GM23338 (cell line): Measurements from ENCODE around the gene DMRTA2. TPM values are rescaled to one million over a fixed set of nuclear protein-coding genes. Genes with fewer than 3 reads are reported as not detected.

Experiments used
- ATAC-seq: fragments of 200-7000 bp; cut with Tn5 transposase; 3 replicates; pipeline ENCODE4 v1.9.1; 2020
- DNase-seq: peaks from one replicate; pipeline ENCODE4 v3.0.0-alpha.2; 2015; ENCODE audit warnings: low spot score
- H2AFZ ChIP-seq: fragments of 200-600 bp; sonication (generic); 2 replicates; pipeline ENCODE4 v1.8.0; 2016; ENCODE audit warnings: antibody characterized with exemption, mild to moderate bottlenecking, moderate library complexity
- H3F3A ChIP-seq: fragments of 200-600 bp; sonication (generic); replicated peaks from 2 replicates; pipeline ENCODE4 v1.8.0; 2017; ENCODE audit warnings: antibody characterized with exemption, mixed run types, low read depth
- H3K27ac ChIP-seq: fragments of 200-600 bp; sonication (generic); 2 replicates; pipeline ENCODE4 v1.6.1; 2016; ENCODE audit warnings: low read depth
- H3K27me3 ChIP-seq: fragments of 200-600 bp; sonication (generic); 2 replicates; pipeline ENCODE4 v1.8.0; 2016; ENCODE audit warnings: mild to moderate bottlenecking, mixed run types, moderate library complexity; ENCODE audit not compliant: insufficient read depth
- H3K36me3 ChIP-seq: fragments of 200-600 bp; sonication (generic); 2 replicates; pipeline ENCODE4 v1.8.0; 2016; ENCODE audit warnings: mild to moderate bottlenecking; ENCODE audit not compliant: insufficient read depth
- H3K4me1 ChIP-seq: fragments of 200-600 bp; sonication (generic); 2 replicates; pipeline ENCODE4 v1.8.0; 2016; ENCODE audit warnings: mild to moderate bottlenecking, moderate library complexity; ENCODE audit not compliant: insufficient read depth
- H3K4me2 ChIP-seq: fragments of 200-600 bp; sonication (generic); 2 replicates; pipeline ENCODE4 v1.7.1; 2017; ENCODE audit warnings: mixed run types
- H3K4me3 ChIP-seq: fragments of 200-600 bp; sonication (generic); 2 replicates; pipeline ENCODE4 v1.6.1; 2016; ENCODE audit warnings: mixed run types
- H3K79me2 ChIP-seq: fragments of 200-600 bp; sonication (generic); replicated peaks from 2 replicates; pipeline ENCODE4 v1.8.0; 2017; ENCODE audit warnings: mild to moderate bottlenecking; ENCODE audit not compliant: insufficient read depth
- H3K9me2 ChIP-seq: fragments of 200-600 bp; sonication (generic); 2 replicates; pipeline ENCODE4 v1.8.0; 2017; ENCODE audit not compliant: insufficient read depth
- H4K20me1 ChIP-seq: fragments of 200-600 bp; sonication (generic); replicated peaks from 2 replicates; pipeline ENCODE4 v1.8.0; 2017; ENCODE audit warnings: mild to moderate bottlenecking; ENCODE audit not compliant: insufficient read depth
- H3K27ac Mint-ChIP-seq: 2 replicates; pipeline ENCODE4 v1.8.0; 2020; ENCODE audit warnings: inconsistent platforms, mild to moderate bottlenecking, moderate library complexity, mixed read lengths
- H3K27me3 Mint-ChIP-seq: 3 replicates; pipeline ENCODE4 v1.8.0; 2022; ENCODE audit warnings: low read depth, mild to moderate bottlenecking, moderate library complexity, mixed read lengths, inconsistent platforms; ENCODE audit not compliant: insufficient read depth, poor library complexity
- H3K36me3 Mint-ChIP-seq: 3 replicates; pipeline ENCODE4 v1.8.0; 2021; ENCODE audit warnings: low read depth, mild to moderate bottlenecking, inconsistent platforms, moderate library complexity, mixed read lengths
- H3K4me1 Mint-ChIP-seq: 3 replicates; pipeline ENCODE4 v1.8.0; 2020; ENCODE audit warnings: mild to moderate bottlenecking, inconsistent platforms, mixed read lengths
- H3K4me3 Mint-ChIP-seq: 3 replicates; pipeline ENCODE4 v1.8.0; 2021; ENCODE audit warnings: moderate library complexity, mild to moderate bottlenecking, inconsistent platforms, mixed read lengths
- H3K9me3 Mint-ChIP-seq: 3 replicates; pipeline ENCODE4 v1.8.0; 2020; ENCODE audit warnings: moderate library complexity, mild to moderate bottlenecking, inconsistent platforms, mixed read lengths
- CREB1 ChIP-seq: fragments of 250-450 bp; sonication (Bioruptor Pico); IDR thresholded peaks from 2 replicates; pipeline ENCODE4 v1.5.0; 2020; ENCODE audit warnings: low read depth, mild to moderate bottlenecking, moderate library complexity
- CTCF ChIP-seq, 2 experiments: fragments of 200-600 bp in 1 of 2; sonication (generic) in 1 of 2; conservative IDR thresholded peaks; 2 replicates each; pipeline versions ENCODE4 v1.5.1 to v1.6.1; 2016 to 2017; ENCODE audit warnings: antibody characterized with exemption in 2 of 2, low read depth in 2 of 2, mild to moderate bottlenecking in 2 of 2, moderate library complexity in 1 of 2
- ETS1 ChIP-seq: IDR thresholded peaks from 2 replicates; pipeline ENCODE4 v1.6.1; 2016; ENCODE audit warnings: antibody characterized with exemption
- EZH2 ChIP-seq: fragments of 200-600 bp; sonication (generic); IDR thresholded peaks from one replicate; pipeline ENCODE4 v1.8.0; 2017; ENCODE audit warnings: antibody characterized with exemption, mild to moderate bottlenecking, low read depth; ENCODE audit not compliant: unreplicated experiment
- EZH2phosphoT487 ChIP-seq: fragments of 200-600 bp; sonication (generic); IDR thresholded peaks from one replicate; pipeline ENCODE4 v1.8.1; 2018; ENCODE audit warnings: antibody characterized with exemption; ENCODE audit not compliant: unreplicated experiment
- JUNB ChIP-seq: IDR thresholded peaks from one replicate; pipeline ENCODE4 v1.6.1; 2016; ENCODE audit warnings: antibody characterized with exemption; ENCODE audit not compliant: unreplicated experiment
- NANOG ChIP-seq: IDR thresholded peaks from 2 replicates; pipeline ENCODE4 v1.6.1; 2016; ENCODE audit warnings: antibody characterized with exemption, borderline replicate concordance
- POLR2AphosphoS5 ChIP-seq: IDR thresholded peaks from 2 replicates; pipeline ENCODE4 v1.6.1; 2016; ENCODE audit warnings: antibody characterized with exemption, low read depth
- STAT1 ChIP-seq: IDR thresholded peaks from one replicate; pipeline ENCODE4 v1.6.1; 2016; ENCODE audit warnings: antibody characterized with exemption; ENCODE audit not compliant: unreplicated experiment
- ZNF114 ChIP-seq: fragments of 250-450 bp; sonication (Bioruptor Pico); IDR thresholded peaks from 2 replicates; pipeline ENCODE4 v1.5.0; 2020; ENCODE audit warnings: mild to moderate bottlenecking, moderate library complexity
- ZNF331 ChIP-seq: fragments of 250-450 bp; sonication (Bioruptor Pico); IDR thresholded peaks from 2 replicates; pipeline ENCODE4 v1.5.0; 2020; ENCODE audit warnings: low read depth, mild to moderate bottlenecking, moderate library complexity
- ZNF462 ChIP-seq: fragments of 250-450 bp; sonication (Bioruptor Pico); IDR thresholded peaks from 2 replicates; pipeline ENCODE4 v1.5.0; 2020; ENCODE audit warnings: mild to moderate bottlenecking, moderate library complexity
- long read RNA-seq: library from polyadenylated mRNA; unstranded; transcript quantifications from one replicate; pipeline ENCODE4 v2.0.0, GENCODE V29; 2020; ENCODE audit not compliant: unreplicated experiment
- polyA plus RNA-seq: library from polyadenylated mRNA; unstranded; fragments of >200 nt; fragmentation: Nextera tagmentation; extraction: Ambion mirVana; gene quantifications from 2 replicates; pipeline ENCODE4 v1.2.1, GENCODE V29; 2016
- total RNA-seq: library from RNA; depleted of rRNA; stranded (reverse); fragments of >200 nt; shearing (Covaris generic); gene quantifications from 2 replicates; pipeline ENCODE4 v1.2.3, GENCODE V29; 2014; rRNA removed
- TF ChIP-seq, protein P1 (sequence below): IDR thresholded peaks from one replicate; pipeline ENCODE4 v1.6.1; 2018; ENCODE audit warnings: antibody characterized with exemption; ENCODE audit not compliant: unreplicated experiment

Gene DMRTA2
- total RNA-seq (0.07 TPM in 1 of 2 replicates, not detected in the other), polyA plus RNA-seq (not detected in 2 replicates)
- long read RNA-seq = 0 reads

- Histone ChIP-seq H2AFZ (peak within 1 kb of the TSS; percentile 86), H3K27ac (no peak within 1 kb of the TSS), H3K79me2 (no peaks in the 10 kb centered on the region), H4K20me1 (peaks cover 37% of the 10 kb centered on the region), H3K9me2 (no peaks in the 10 kb centered on the region), H3K4me2 (peak within 1 kb of the TSS; percentile 93), H3F3A (0 out of 2 replicates have a peak, but pooled peaks cover 13% of the 10 kb centered on the region), H3K4me1 (peaks cover 37% of the 10 kb centered on the region), H3K36me3 (no peaks in the 10 kb centered on the region; the same call in 1 of the 2 replicates), H3K4me3 (peak within 1 kb of the TSS; percentile 75), H3K27me3 (peaks cover 100% of the 10 kb centered on the region)
- H3K27me3 Mint-ChIP-seq = peaks cover 96% of the 10 kb centered on the region
- TF ChIP-seq POLR2AphosphoS5 = no peak
- 0 out of 2 replicates have a peak, but pooled peaks have one; percentile 26 for TF ChIP-seq CREB1 (CRISPR knock-in tag)
- TF ChIP-seq ZNF114 (CRISPR knock-in tag) = no peak
- no peak for TF ChIP-seq STAT1
- no peak for TF ChIP-seq JUNB
- no peak for TF ChIP-seq ZNF462 (CRISPR knock-in tag)
- TF ChIP-seq EZH2 = peak; percentile 83
- TF ChIP-seq ETS1 = no peak
- no peak for TF ChIP-seq CTCF (conservative IDR thresholded peaks at IDR 0.05; ENCODE audit: low read depth in 2 of 2)
- TF ChIP-seq, protein P1, sequence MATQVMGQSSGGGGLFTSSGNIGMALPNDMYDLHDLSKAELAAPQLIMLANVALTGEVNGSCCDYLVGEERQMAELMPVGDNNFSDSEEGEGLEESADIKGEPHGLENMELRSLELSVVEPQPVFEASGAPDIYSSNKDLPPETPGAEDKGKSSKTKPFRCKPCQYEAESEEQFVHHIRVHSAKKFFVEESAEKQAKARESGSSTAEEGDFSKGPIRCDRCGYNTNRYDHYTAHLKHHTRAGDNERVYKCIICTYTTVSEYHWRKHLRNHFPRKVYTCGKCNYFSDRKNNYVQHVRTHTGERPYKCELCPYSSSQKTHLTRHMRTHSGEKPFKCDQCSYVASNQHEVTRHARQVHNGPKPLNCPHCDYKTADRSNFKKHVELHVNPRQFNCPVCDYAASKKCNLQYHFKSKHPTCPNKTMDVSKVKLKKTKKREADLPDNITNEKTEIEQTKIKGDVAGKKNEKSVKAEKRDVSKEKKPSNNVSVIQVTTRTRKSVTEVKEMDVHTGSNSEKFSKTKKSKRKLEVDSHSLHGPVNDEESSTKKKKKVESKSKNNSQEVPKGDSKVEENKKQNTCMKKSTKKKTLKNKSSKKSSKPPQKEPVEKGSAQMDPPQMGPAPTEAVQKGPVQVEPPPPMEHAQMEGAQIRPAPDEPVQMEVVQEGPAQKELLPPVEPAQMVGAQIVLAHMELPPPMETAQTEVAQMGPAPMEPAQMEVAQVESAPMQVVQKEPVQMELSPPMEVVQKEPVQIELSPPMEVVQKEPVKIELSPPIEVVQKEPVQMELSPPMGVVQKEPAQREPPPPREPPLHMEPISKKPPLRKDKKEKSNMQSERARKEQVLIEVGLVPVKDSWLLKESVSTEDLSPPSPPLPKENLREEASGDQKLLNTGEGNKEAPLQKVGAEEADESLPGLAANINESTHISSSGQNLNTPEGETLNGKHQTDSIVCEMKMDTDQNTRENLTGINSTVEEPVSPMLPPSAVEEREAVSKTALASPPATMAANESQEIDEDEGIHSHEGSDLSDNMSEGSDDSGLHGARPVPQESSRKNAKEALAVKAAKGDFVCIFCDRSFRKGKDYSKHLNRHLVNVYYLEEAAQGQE = no peak
- TF ChIP-seq NANOG = no peak
- no peak for TF ChIP-seq ZNF331 (CRISPR knock-in tag)
- TF ChIP-seq EZH2phosphoT487 = peak; percentile 72
- peaks cover 6% of the 10 kb centered on the region for H3K9me3 Mint-ChIP-seq
- H3K4me3 Mint-ChIP-seq = peak within 1 kb of the TSS; percentile 76
- peaks cover 58% of the 10 kb centered on the region for H3K4me1 Mint-ChIP-seq
- H3K27ac Mint-ChIP-seq = no peak within 1 kb of the TSS
- DNase-seq (peak; percentile 84), ATAC-seq (peak; percentile 36)
- peaks cover 4% of the 10 kb centered on the region; the same call in 2 of the 3 replicates for H3K36me3 Mint-ChIP-seq
Measured at GRCh38 chr1:50422946-50423669, at the start of gene DMRTA2. DMRTA2 (minus strand) TSS chr1:50423443; CDS start chr1:50421536, 1,907 bp downstream.
